LNCAP (cell line): Measurements from ENCODE around the gene LAMB3.

Source experiments
- TF ChIP-seq, protein P1 (sequence below): fragments of 450-650 bp; IDR thresholded peaks from 2 replicates; pipeline ENCODE4 v1.5.1; 2017; ENCODE audit warnings: mild to moderate bottlenecking

Gene LAMB3

DNA sequence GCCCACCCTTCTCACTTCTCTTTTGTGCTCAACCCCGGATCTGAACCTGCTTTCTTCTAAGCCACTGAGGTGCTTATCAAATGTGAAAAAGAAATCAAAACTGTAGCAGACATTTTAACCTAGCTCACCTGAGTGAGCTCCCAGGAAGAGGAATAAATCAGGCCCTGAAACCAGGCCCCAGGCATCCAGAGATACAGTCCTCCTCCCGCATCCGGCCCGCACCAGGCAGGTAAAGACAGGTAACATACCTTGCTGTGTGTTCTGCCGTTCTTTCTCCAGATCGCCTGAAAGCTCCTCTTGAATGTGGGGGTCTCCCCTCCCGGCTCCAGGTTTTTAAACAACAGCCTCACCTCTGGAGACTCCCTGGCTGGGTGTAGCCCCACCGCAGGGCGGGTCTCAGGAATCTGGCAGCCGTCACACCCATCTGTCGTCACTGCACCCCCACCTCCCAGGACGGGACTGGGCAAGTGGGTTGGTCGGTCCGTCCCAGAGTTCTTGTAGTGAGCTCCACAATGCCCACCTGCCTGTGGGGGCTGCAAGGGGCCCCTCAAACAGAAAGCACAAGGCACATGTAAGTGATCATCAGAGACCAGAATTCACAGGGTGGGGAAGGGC, at the start of gene LAMB3:
LAMB3 (minus strand) TSS at position 305 of the 615 bp plus-strand sequence. CDS start 1,481 bp downstream, outside the sequence.
- TF ChIP-seq, protein P1, sequence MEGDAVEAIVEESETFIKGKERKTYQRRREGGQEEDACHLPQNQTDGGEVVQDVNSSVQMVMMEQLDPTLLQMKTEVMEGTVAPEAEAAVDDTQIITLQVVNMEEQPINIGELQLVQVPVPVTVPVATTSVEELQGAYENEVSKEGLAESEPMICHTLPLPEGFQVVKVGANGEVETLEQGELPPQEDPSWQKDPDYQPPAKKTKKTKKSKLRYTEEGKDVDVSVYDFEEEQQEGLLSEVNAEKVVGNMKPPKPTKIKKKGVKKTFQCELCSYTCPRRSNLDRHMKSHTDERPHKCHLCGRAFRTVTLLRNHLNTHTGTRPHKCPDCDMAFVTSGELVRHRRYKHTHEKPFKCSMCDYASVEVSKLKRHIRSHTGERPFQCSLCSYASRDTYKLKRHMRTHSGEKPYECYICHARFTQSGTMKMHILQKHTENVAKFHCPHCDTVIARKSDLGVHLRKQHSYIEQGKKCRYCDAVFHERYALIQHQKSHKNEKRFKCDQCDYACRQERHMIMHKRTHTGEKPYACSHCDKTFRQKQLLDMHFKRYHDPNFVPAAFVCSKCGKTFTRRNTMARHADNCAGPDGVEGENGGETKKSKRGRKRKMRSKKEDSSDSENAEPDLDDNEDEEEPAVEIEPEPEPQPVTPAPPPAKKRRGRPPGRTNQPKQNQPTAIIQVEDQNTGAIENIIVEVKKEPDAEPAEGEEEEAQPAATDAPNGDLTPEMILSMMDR, result no peak

DNA sequence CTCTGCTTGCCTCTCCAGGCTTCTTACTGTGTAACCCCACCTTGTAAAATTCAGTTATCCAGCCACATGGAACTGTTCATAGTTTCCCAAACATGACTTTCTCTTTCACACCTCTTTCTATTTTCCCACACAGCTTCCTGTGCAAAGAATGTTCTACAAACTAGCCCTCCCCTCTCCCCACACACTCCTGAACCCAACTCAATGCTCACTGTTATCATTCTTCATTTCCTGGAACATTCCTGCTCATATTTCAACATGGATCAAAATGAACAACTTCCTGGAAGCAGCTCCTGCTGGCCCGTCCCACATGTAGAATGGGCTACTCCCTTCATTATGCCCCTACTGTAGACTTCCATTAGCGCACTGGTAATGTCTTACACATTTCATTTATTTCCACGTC, 44.9 kb upstream of the LAMB3 start:
- TF ChIP-seq, protein P1, result no peak

DNA sequence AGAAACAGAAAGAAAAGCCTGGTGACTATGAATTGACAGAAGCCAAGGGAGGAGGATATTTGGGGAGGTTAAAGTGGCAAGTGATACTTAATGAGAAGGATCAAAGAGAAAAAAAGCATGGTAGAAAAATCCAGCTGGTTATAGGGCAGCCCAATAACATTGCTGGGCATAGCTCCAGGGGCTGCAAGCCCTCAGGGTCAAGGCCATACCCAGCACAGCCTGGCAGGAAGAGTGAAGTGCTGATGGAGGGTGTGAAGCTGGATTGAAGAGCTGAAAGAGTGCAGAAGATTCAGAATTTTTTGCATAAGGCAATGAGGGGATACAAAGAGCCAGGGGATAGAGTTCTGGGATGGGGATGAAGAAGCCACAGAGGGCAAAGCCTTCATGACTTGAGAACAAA, 44.4 kb upstream of the LAMB3 start:
- TF ChIP-seq, protein P1, result no peak

DNA sequence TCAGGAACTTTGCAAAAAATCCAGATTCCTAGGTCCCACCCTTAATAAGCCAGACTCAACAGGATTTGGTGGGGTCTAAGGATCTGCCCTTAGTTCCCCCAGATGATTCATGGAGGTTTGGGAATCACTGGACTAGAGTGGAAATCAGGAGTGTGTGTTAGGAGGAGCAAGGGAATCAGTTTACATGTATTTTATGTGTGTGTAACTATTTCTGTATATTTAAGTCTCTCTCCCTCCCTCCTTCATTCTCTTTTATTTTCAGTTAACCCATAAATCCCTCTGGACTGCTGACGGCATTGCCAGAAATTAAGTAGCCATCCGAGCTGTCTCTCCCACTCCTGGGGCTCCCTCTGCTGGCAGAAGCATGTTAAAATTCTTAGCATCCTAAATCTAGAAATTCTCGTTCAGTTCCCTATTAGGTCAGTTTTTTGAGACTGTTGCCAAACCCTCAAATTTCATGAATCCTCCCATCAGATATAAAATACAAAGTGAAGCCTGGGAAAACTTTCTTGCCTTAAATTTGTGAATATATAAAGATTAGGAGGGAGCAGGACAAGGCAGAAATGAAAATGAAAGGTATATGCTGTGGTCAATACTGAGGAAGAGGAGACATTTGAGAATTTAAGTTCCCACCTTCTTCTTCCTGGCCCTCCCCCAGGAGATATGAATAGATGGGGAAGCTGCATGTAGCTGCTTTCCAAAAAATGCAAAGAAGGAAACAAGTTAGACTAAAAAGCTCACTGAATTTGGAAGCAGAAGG, 40.7 kb upstream of the LAMB3 start:
- TF ChIP-seq, protein P1, result peak; percentile 94

DNA sequence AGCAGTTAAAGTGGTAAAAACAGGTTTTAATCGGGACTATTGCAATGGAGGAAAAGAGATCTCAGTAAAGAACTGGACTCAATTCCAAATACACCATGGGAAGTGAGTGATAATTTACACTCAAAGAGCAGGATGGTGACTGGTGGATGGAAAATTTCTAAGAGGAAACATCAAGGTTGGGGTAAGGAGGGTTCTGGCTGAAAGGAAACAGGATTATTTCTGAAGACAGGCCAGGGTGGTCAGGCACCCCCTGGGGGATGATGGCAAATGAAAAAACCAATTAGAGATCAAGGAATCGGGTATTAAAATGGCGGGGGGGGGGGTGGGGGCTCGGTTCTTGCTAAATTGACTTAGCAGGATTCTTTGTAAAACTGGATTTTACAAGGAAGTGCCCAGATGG, 40.1 kb upstream of the LAMB3 start:
- TF ChIP-seq, protein P1, result no peak

DNA sequence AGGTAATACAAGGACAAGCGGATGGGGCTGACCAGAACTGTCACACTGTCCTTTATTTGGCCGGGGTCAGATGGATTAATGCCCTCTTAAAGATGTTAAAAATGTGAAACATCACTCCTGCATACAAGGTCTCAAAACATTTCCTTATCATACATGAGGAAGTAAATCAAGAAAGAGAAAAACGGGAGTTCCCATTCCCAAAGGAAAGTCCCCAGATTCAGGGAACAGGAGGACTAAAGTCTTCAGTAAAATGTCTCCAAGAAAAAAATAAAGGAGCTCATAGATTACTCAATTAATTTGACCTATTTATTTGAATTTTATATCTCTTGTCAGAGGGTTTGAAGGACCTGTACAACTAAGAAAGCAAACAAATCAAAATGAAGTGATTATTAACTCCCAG, 39.0 kb upstream of the LAMB3 start:
- TF ChIP-seq, protein P1, result no peak

DNA sequence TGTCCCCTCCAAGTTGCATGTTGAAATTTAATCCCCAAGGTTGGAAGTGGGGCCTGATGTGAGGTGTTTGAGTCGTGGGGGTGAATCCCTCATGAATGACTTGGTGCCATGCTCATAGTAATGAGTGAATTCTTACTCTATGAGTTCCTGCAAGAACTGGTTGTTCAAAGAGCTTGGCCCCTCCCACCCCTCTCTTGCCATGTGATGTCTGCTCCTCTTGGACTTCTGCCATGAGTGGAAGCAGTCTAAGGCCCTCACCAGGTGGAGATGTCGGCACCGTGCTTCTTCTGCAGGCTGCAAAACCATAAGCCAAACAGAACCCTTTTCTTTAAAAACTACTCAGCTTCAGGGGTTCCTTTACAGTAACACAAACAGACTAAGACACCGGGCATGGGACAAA, 37.3 kb upstream of the LAMB3 start:
- TF ChIP-seq, protein P1, result no peak
